T-cell (primary cell): ENCODE data around the gene CELSR2. TPM values are rescaled to one million over a fixed set of nuclear protein-coding genes. Genes with fewer than 3 reads are reported as not detected.

ENCODE experiments used
- ATAC-seq, 4 experiments: fragments of 200-7000 bp in 3 of 4; fragments of 150-1000 bp in 1 of 4; cut with Tn5 transposase; replicated peaks in 1 of 4; 1 replicate in 3 of 4; 2 replicates in 1 of 4; pipeline ENCODE4 v1.10.0; 2021; ENCODE audit warnings: moderate library complexity in 3 of 4, mild to moderate bottlenecking in 2 of 4, moderate number of reproducible peaks in 1 of 4
- CTCF ChIA-PET, 2 donors: fragments of 300-600 bp; sonication (Branson Sonifier 250); formaldehyde crosslinking; loops; one replicate each; lab custom pipeline; 2022; ENCODE audit warnings: antibody characterized with exemption in 2 of 2; lab: Charles Lee
- POLR2A ChIA-PET, 2 donors: fragments of 300-600 bp; sonication (Branson Sonifier 250); formaldehyde crosslinking; loops; one replicate each; lab custom pipeline; 2022; ENCODE audit warnings: antibody characterized with exemption in 2 of 2; lab: Charles Lee
- DNase-seq, 35 experiments: peaks; one replicate each; pipeline versions ENCODE4 v3.0.0 to v3.0.0-alpha.2; 2013 to 2023
- H3K27ac ChIP-seq: one replicate; pipeline ENCODE4 v1.5.1; 2013; ENCODE audit warnings: low read length
- H3K27me3 ChIP-seq, 2 experiments: replicated peaks in 1 of 2; 1 replicate in 1 of 2; 2 replicates in 1 of 2; pipeline versions ENCODE4 v1.6.1 to v1.7.0; 2013; ENCODE audit warnings: low read length in 1 of 2, mixed read lengths in 1 of 2; ENCODE audit not compliant: control insufficient read depth in 2 of 2, insufficient read depth in 2 of 2; ENCODE audit errors: extremely low read depth in 1 of 2
- H3K36me3 ChIP-seq, 2 donors: 1 replicate in 1 of 2; 2 replicates in 1 of 2; pipeline versions ENCODE4 v1.6.1 to v1.7.0; 2013; ENCODE audit warnings: low read length in 1 of 2; ENCODE audit not compliant: control insufficient read depth in 2 of 2, insufficient read depth in 1 of 2; ENCODE audit errors: extremely low read depth in 1 of 2
- H3K4me1 ChIP-seq, 2 experiments: 1 replicate in 1 of 2; 2 replicates in 1 of 2; pipeline versions ENCODE4 v1.6.1 to v1.7.0; 2013; ENCODE audit warnings: low read length in 2 of 2, mixed read lengths in 1 of 2; ENCODE audit not compliant: insufficient read depth in 2 of 2, control insufficient read depth in 1 of 2; ENCODE audit errors: extremely low read depth in 1 of 2
- H3K4me3 ChIP-seq, 2 donors: 1 replicate in 1 of 2; 2 replicates in 1 of 2; pipeline versions ENCODE4 v1.5.1 to v1.7.0; 2013; ENCODE audit warnings: mild to moderate bottlenecking in 2 of 2, low read length in 1 of 2, moderate library complexity in 1 of 2; ENCODE audit not compliant: control insufficient read depth in 1 of 2; ENCODE audit errors: extremely low read depth in 1 of 2
- H3K9me3 ChIP-seq: 2 replicates; pipeline ENCODE4 v1.7.0; 2013
- H3K27ac Mint-ChIP-seq, 2 donors: one replicate each; pipeline ENCODE4 v1.8.0; 2020 to 2021; ENCODE audit warnings: mild to moderate bottlenecking in 2 of 2, mixed read lengths in 2 of 2
- H3K27me3 Mint-ChIP-seq, 2 donors: one replicate each; pipeline ENCODE4 v1.8.0; 2021 to 2022; ENCODE audit warnings: mixed read lengths in 2 of 2
- H3K36me3 Mint-ChIP-seq: one replicate; pipeline ENCODE4 v1.8.0; 2021; ENCODE audit warnings: mixed read lengths
- H3K4me1 Mint-ChIP-seq, 3 donors: one replicate each; pipeline ENCODE4 v1.8.0; 2020 to 2022; ENCODE audit warnings: mixed read lengths in 3 of 3, mild to moderate bottlenecking in 1 of 3
- H3K4me3 Mint-ChIP-seq, 3 donors: one replicate each; pipeline ENCODE4 v1.8.0; 2020 to 2022; ENCODE audit warnings: mild to moderate bottlenecking in 3 of 3, mixed read lengths in 3 of 3, moderate library complexity in 3 of 3
- H3K9me3 Mint-ChIP-seq, 3 donors: one replicate each; pipeline ENCODE4 v1.8.0; 2020 to 2022; ENCODE audit warnings: mixed read lengths in 3 of 3
- WGBS: methylation state at CpG from one replicate; pipeline ENCODE4 v1.1.5; 2013; ENCODE audit warnings: missing lambda C conversion rate; ENCODE audit not compliant: insufficient coverage; 5-methylcytosine and 5-hydroxymethylcytosine counted together
- total RNA-seq, 35 experiments: library from RNA in 6 of 35; stranded (reverse) in 6 of 35; fragments of 120-200 nt in 1 of 35; gene quantifications; one replicate each; pipeline versions ENCODE4 v1.2.1 to v1.2.4 and lab custom pipeline; 2013 to 2026

Gene CELSR2
- total RNA-seq, 5 donors from 2014 or later (not counting 1 experiment from before 2014, with no cell fraction given) = 4.1 to 5.3 (median 4.7) TPM

DNA sequence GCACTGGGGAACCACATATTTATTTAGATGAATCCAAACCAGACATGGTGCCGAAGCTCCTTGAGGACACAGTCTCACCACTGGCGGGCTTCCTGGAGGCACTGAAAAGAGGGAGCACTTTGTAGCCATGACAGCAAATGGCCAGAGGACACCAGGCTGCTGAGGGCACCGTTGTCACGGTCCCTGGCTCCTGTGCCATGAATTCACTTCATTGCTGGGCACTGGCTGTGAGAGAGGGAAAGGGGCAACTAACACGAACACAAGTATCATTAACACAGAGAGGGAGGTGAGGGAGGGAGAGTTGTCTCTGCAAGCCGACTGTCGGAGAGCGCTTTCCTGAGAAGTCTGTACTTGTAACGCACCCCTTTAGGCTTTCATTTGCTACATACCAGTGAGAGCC, 43.0 kb downstream of the CELSR2 start:
- CTCF ChIA-PET = interaction anchor here in 1 of 2 donors (0.6 kb wide), 1 partner anchor 83 kb away, joined by 5 read pairs; no protein-coding TSS in a partner anchor
- no peaks in the 10 kb centered on the region for H3K36me3 Mint-ChIP-seq
- DNase-seq (no peak), ATAC-seq (no peak)
- no peak overlapping the region for H3K27ac Mint-ChIP-seq
- Histone ChIP-seq H3K9me3 (no peaks in the 10 kb centered on the region), H3K27me3 (peaks cover 0 to 24% of the 10 kb centered on the region in 2 experiments), H3K4me1 (no peaks in the 10 kb centered on the region), H3K36me3 (no peaks in the 10 kb centered on the region), H3K27ac (no peak overlapping the region), H3K4me3 (no peak overlapping the region)
- H3K4me1 Mint-ChIP-seq = no peaks in the 10 kb centered on the region
- WGBS = 84% methylated on average over 6 of the region's 9 CpGs
- POLR2A ChIA-PET = no interaction called here
- H3K27me3 Mint-ChIP-seq = peaks cover 8 to 14% of the 10 kb centered on the region in 2 donors
- H3K4me3 Mint-ChIP-seq = no peak overlapping the region
- no peaks in the 10 kb centered on the region for H3K9me3 Mint-ChIP-seq

DNA sequence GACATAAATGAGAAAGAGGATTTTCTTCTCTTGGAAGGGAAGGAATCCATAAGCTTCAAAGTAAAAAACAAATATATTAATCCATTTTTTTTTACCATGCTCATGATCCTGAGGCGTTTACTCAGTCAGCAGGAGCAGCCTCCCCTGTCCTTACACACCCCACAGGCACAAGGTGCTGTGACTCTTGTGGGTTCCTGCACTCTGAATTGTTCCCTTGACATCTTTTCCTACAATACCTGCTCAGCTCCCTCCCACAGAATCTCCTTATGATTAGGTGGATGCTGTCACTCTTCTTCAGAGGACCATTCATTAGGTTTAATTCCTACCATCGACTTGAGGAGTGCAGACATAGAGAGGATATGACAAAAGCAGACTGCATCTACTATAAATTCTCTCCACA, 43.7 kb downstream of the CELSR2 start:
- H3K9me3 ChIP-seq = no peaks in the 10 kb centered on the region
- H3K36me3 ChIP-seq = no peaks in the 10 kb centered on the region
- Mint-ChIP-seq H3K9me3 (no peaks in the 10 kb centered on the region), H3K4me3 (no peak overlapping the region), H3K27me3 (peaks cover 8 to 14% of the 10 kb centered on the region in 2 donors), H3K4me1 (no peaks in the 10 kb centered on the region), H3K36me3 (no peaks in the 10 kb centered on the region), H3K27ac (no peak overlapping the region)
- H3K4me1 ChIP-seq = no peaks in the 10 kb centered on the region
- 80% methylated on average over 1 of the region's 2 CpGs for WGBS
- no peak for ATAC-seq
- H3K27ac ChIP-seq = no peak overlapping the region
- no peak for DNase-seq
- no peak overlapping the region for H3K4me3 ChIP-seq
- ChIA-PET CTCF (interaction anchor here in 1 of 2 donors (0.6 kb wide), 1 partner anchor 83 kb away, joined by 5 read pairs; no protein-coding TSS in a partner anchor), POLR2A (no interaction called here)
- peaks cover 0 to 31% of the 10 kb centered on the region in 2 experiments for H3K27me3 ChIP-seq

DNA sequence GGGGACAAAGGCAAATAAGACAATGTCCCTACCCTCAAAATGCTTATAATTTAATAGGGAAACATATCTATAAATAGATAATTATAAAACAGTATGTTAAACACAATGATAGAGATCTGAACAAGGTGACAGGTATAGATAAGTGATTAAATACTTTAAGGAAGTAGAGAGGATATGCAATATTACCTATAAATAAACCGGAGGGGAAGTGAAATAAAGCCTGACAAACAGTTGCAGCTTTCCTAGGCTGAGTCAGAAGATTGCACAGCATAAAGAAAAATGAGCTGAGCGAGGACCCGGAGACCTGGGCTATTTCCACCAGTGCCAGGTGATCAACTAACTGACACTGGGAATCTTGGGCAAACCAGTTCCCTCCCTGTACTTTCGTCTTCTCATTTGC, 45.1 kb downstream of the CELSR2 start:
- H3K4me3 Mint-ChIP-seq = no peak overlapping the region
- H3K27me3 Mint-ChIP-seq = peaks cover 8 to 26% of the 10 kb centered on the region in 2 donors
- Histone ChIP-seq H3K27me3 (peaks cover 0 to 34% of the 10 kb centered on the region in 2 experiments), H3K36me3 (no peaks in the 10 kb centered on the region), H3K27ac (no peak overlapping the region), H3K9me3 (no peaks in the 10 kb centered on the region), H3K4me3 (no peak overlapping the region), H3K4me1 (no peaks in the 10 kb centered on the region)
- H3K27ac Mint-ChIP-seq = no peak overlapping the region
- ChIA-PET POLR2A (no interaction called here), CTCF (no interaction called here)
- no peak for ATAC-seq
- 25% methylated on average over 2 of the region's 4 CpGs for WGBS
- H3K4me1 Mint-ChIP-seq = no peaks in the 10 kb centered on the region
- no peaks in the 10 kb centered on the region for H3K9me3 Mint-ChIP-seq
- DNase-seq = no peak
- no peaks in the 10 kb centered on the region for H3K36me3 Mint-ChIP-seq

DNA sequence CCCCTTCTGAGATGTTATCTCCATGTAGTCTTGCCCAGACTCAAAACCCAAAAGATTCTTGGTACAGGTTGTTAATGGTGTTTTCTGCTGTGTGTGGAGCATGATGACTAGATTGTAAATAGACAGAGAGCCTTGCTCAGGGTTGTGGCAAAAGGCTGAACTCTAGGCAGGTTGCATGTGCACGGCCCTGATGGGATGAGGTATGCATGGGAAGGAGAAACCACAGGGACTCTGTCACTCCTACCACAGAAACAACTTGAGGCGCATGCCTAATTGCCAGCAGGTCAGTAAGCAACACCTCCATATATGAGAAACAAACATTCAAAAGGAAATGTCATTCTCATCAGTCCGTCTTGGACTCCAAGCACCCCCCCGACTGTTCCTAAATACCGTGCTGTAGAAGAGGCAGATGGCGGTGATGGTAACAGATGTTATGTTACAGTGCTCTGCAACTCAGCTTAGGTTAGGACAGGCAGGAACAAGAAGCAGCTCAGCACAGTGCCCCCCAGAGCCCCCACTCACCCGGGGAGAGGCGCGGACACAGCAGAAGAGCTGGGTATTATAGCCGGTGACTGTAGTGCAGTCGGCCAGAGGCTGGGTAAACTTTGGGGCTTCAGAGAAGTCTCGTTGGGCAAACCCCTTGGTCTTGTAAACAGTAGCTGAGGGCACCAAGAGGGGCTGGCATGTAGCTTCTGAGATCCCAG, 46.5 kb downstream of the CELSR2 start:
- CTCF ChIA-PET = interaction anchor here in 1 of 2 donors (0.7 kb wide), 1 partner anchor 237 kb away, joined by 4 read pairs; no protein-coding TSS in a partner anchor
- no peak overlapping the region for H3K27ac ChIP-seq

GRCh38 chr1:109296782-109297181, 47.4 kb downstream of the CELSR2 start:
- Mint-ChIP-seq H3K27ac (no peak overlapping the region), H3K9me3 (no peaks in the 10 kb centered on the region), H3K4me1 (no peaks in the 10 kb centered on the region), H3K27me3 (peaks cover 12 to 34% of the 10 kb centered on the region in 2 donors), H3K36me3 (no peaks in the 10 kb centered on the region), H3K4me3 (no peak overlapping the region)
- Histone ChIP-seq H3K4me1 (no peaks in the 10 kb centered on the region), H3K9me3 (no peaks in the 10 kb centered on the region), H3K36me3 (no peaks in the 10 kb centered on the region), H3K27ac (no peak overlapping the region), H3K4me3 (no peak overlapping the region), H3K27me3 (peaks cover 0 to 46% of the 10 kb centered on the region in 2 experiments)
- DNase-seq = no peak
- ChIA-PET POLR2A (no interaction called here), CTCF (no interaction called here)
- WGBS = 92% methylated on average over 15 of the region's 16 CpGs
- ATAC-seq = no peak

More for the DNA sequence above, 46.5 kb downstream of the CELSR2 start:
- no peaks in the 10 kb centered on the region for H3K9me3 Mint-ChIP-seq
- WGBS = 82% methylated on average over 11 of the region's 12 CpGs
- no peaks in the 10 kb centered on the region for H3K4me1 ChIP-seq
- no peak overlapping the region for H3K4me3 Mint-ChIP-seq
- POLR2A ChIA-PET = interaction anchor here in 1 of 2 donors (0.6 kb wide), 1 partner anchor 83 kb away, joined by 6 read pairs; no protein-coding TSS in a partner anchor
- DNase-seq = no peak
- no peaks in the 10 kb centered on the region for H3K9me3 ChIP-seq
- no peak overlapping the region for H3K27ac Mint-ChIP-seq
- no peaks in the 10 kb centered on the region for H3K36me3 ChIP-seq
- H3K4me3 ChIP-seq = no peak overlapping the region
- H3K36me3 Mint-ChIP-seq = no peaks in the 10 kb centered on the region
- peaks cover 12 to 34% of the 10 kb centered on the region in 2 donors for H3K27me3 Mint-ChIP-seq
- no peak for ATAC-seq
- peaks cover 0 to 45% of the 10 kb centered on the region in 2 experiments for H3K27me3 ChIP-seq
- H3K4me1 Mint-ChIP-seq = no peaks in the 10 kb centered on the region

DNA sequence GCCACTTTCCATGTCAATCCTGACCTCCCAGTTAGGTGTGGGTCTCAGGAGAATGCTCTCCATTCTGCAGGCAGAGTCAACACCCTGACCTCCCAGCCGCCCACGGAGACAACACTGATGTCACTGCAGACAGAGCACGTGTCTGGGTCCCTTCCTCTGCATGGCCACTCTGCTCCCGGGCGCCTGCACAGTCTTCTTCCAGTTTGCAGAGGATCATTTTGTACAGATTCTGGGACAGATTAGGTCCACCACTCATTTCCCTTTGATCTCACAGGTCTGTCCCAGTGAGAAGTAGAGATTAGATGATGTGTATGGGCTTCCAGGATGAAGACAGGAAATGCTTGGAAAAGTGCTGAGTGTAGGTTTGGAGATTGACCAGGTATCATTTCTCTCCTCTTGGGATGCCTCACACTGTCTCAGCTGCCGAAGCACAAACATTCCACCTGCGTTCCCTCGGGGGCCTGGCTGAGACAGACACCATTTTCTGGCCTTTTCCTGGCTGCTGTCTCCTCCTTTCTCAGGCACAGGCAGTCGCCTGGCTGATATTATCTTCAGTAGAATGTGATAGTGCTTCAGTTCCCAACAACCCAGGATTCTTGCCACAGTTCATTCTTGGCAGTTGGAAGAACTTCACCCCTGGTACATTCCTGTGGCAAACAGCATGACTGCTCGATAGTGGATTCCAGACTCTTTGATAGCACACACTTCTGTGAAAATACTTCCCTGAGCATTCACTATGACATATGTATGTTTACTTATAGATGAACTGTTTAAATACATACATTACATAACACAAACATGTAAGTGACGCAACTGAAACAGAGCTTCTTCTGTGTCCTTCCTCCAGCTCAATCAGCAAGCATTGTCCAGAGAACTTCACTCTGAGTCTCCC, 49.6 kb downstream of the CELSR2 start:
- Mint-ChIP-seq H3K4me3 (no peak overlapping the region), H3K4me1 (no peaks in the 10 kb centered on the region), H3K27me3 (peaks cover 12 to 30% of the 10 kb centered on the region in 2 donors), H3K9me3 (no peaks in the 10 kb centered on the region), H3K27ac (no peak overlapping the region), H3K36me3 (no peaks in the 10 kb centered on the region)
- ATAC-seq (no peak), DNase-seq (no peak)
- WGBS = 66% methylated on average over 7 of the region's 11 CpGs
- no peak overlapping the region for H3K4me3 ChIP-seq
- H3K27me3 ChIP-seq = peaks cover 0 to 40% of the 10 kb centered on the region in 2 experiments
- CTCF ChIA-PET = no interaction called here
- POLR2A ChIA-PET = no interaction called here
- H3K9me3 ChIP-seq = no peaks in the 10 kb centered on the region
- H3K36me3 ChIP-seq = no peaks in the 10 kb centered on the region
- H3K4me1 ChIP-seq = no peaks in the 10 kb centered on the region
- H3K27ac ChIP-seq = no peak overlapping the region
